Peyer's patch (tissue), 4 donors: ENCODE results near the gene FAXDC2.

Source experiments
- CTCF ChIP-seq, 6 experiments: fragments of 450-650 bp in 4 of 6; fragments of 200-600 bp in 2 of 6; sonication (generic) in 1 of 6; IDR thresholded peaks; one replicate each; pipeline ENCODE4 v1.5.1; 2017 to 2019; ENCODE audit warnings: antibody characterized with exemption in 6 of 6, mild to moderate bottlenecking in 3 of 6, moderate library complexity in 1 of 6
- POLR2A ChIP-seq, 2 donors: fragments of 450-650 bp; IDR thresholded peaks; one replicate each; pipeline ENCODE4 v1.5.1; 2017; ENCODE audit warnings: antibody characterized with exemption in 2 of 2, mild to moderate bottlenecking in 2 of 2, moderate library complexity in 2 of 2

GRCh38 chr5:154776167-154776566 lies 74.2 kb downstream of the FAXDC2 start:
- TF ChIP-seq CTCF (IDR thresholded peaks at IDR 0.05) (no peak), POLR2A (IDR thresholded peaks at IDR 0.05) (no peak)
